GM21717 (cell line): ENCODE data around the gene CMTM3.
"Not testable (repeated sequence)": the region's sequence is repeated elsewhere in the genome, so short reads cannot be mapped to it uniquely, and the experiment has no call there.

Experiments used
- ATAC-seq: cut with Tn5 transposase; IDR thresholded peaks from one replicate; pipeline ENCODE4 v1.9.1; 2021; ENCODE audit warnings: mild to moderate bottlenecking, moderate library complexity; ENCODE audit not compliant: unreplicated experiment

Gene CMTM3

DNA sequence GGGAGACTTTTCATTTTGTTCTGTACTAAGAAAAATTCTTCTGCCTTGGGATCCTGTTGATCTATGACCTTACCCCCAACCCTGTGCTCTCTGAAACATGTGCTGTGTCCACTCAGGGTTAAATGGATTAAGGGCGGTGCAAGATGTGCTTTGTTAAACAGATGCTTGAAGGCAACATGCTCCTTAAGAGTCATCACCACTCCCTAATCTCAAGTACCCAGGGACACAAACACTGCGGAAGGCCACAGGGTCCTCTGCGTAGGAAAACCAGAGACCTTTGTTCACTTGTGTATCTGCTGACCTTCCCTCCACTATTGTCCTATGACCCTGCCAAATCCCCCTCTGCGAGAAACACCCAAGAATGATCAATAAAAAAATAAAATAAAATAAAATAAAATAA is 27.1 kb downstream of the CMTM3 start:
- not testable (repeated sequence) for ATAC-seq

DNA sequence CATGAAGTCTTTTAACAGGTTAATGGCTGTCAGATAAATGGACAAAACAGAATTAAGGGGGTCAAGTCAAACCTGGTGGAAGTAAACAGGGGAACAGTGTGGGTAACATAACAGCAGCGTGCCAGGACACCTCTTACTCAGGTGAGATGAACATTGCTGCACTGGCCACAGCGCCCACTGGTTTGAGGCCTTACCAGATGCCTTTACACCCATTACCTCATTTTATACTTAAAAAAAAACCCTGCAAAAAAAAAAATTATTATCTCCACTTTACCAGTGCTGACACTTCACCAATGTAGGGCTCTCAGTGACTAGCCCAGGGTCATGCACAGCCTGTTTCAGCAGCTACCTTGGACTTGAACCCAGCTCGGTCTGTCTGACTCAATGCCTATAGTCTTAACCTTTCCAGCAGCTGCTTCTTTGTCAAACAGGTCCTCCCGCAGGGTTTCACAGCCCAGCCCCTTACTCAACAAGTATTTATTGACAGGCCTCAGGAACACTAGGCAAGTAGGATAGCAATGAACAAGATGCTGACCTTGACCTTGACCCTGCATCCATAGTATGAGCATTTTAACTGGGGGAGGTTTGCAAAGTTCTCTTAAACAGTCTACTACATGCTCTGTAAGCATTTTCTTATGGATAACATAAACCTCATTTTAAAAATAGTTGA is 30.2 kb downstream of the CMTM3 start:
- ATAC-seq: no peak

DNA sequence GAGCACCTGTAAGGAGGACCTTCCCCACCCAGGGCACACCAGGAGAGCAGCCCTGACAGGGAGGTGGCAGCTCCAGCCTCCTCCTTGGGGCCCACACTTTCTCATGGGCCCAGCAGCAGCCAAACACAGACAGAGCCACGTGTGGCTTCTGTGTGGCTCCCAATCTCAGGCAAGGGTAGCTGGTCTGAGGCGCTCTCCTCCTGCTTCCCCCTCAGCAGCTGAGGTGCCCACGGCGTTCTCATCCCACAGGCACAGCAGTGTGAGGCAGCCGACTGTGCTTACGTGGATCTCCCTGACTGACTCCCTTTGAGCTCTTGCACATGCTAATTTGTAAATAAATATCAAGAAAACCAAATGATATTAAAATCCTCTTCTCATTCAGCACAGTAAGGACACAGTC is 30.9 kb downstream of the CMTM3 start:
- ATAC-seq: no peak

DNA sequence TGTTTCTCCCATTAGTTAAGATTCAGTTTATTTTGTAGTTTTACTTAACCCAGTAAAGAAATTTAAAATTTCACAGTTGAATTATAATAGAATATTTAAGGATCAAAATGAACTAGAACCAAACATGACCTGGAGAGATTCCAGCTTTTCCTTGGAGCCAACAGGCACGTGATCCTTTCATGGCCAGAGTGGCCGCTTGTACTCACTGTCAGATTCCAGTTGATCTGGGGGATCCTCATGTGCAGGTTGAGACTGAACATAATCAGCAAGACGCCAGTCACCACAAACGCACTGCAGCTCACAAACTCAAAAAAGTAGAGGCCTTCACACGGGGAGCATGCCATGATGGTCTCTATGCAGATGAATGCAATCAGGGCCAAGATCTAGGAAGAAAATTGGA is 31.7 kb downstream of the CMTM3 start:
- no peak for ATAC-seq

DNA sequence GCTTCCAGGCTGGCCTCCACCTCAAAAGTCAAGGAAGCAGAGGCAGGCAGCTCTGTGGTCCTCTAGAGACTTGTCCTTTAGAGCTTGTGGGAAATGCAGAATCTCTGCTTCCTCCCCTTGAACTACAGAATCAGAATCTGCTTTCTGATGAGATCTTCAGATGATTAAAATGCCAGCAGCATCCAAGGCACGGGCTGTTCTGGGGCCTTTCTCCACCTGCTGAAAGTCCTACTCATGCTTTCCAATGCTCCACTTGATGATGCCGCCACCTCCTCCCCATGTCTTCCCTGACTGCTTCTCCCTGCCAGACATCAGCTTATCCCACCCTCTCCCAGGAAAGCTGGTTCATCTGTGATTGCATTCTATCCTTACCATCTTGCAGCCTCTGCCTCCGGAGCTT is 33.3 kb downstream of the CMTM3 start:
- no peak for ATAC-seq

DNA sequence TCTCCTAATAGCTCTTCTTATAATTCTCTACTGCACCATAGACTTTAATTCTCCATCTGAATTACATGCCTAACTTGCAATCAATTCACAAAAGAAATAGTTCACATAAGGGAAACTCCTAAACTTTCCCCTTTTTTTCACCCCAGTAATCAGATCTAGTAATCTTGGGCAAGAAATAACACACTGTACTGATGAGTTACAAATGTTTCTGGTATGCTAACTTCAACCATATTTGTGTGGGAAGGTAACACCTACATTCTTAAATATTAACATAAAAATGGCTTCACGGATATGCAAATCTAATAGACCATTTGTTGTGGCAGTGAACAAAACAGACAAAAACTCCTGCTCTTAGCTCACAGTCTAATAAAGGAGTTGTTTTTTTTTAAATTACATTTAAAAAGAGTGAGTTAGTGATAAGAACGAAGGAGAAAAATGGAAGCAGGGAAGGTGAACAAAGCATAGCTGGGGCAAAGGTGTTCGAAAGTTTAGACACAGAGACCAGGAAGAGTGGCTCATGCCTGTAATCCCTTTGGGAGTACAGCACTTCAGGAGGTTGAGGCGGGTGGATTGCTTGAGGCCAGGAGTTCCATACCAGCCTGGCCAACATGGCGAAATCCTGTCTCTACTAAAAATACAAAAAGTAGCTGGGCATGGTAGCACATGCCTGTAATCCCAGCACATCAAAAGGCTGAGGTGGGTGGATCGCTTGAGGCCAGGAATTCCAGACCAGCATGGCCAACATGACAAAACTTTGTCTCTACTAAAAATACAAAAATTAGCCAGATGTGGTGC is 34.8 kb downstream of the CMTM3 start:
- no peak for ATAC-seq

DNA sequence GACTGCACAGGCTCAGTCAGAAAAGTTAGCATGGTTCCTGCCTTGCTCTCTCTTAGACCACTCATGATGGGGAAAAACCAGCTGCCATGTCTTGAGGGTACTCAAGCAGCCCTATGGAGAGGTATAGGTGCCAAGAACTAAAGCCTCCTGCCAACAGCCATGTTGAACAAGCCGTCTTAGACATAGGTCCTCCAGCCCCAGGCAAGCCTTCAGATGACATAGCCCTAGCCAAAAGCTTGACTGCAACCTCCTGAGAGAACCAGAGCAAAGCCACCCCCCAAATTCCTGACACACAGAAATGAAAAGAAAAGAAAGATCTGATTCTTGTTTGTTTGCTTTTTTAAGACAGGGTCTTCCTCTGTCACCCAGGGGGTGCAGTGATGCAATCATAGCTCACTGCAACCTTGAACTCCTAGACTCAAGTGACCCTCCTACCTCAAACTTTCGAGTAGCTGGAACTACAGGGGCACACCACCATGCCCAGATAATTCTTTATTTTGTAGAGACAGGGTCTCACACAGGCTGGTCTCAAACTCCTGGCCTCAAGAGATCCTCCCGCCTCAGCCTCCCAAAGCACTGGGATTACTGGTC is 36.3 kb downstream of the CMTM3 start:
- ATAC-seq: no peak

DNA sequence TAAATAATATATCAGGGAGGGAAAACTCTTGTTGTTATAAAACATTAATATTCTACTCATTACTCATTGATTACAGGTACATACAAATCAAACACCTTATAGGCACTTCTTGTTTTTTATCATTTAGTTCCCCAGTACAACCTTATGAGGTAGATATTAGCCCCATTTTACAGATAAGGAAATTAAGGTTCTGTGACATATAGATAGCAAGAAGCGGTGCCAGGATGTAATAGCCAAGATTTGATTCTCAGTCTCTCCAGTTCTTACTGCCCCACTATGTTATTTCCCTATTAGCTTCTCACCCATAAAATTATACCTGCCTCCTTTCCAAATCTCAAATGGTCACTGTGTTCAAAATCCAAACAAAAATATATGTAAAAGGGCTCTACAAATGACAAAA is 36.9 kb downstream of the CMTM3 start:
- no peak for ATAC-seq

DNA sequence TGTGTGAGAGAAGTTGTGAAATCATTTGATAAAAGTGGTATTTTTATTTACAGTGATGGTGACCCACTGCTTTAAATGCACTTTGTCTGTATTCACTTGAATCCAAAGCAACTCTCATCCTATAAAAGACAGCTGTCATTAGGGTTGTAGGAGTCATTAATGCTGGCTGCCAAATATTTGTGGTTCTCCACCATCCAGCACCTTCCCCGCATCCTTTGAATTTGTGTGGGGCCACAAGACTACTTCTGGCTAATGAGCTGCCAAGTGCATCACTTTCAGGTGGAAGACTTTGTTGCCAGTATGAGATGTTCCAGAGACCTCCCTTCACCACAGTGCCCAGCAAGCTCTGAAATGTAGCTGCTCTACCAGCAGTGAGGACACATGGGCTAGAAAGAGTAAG is 43.4 kb downstream of the CMTM3 start:
- ATAC-seq: no peak

DNA sequence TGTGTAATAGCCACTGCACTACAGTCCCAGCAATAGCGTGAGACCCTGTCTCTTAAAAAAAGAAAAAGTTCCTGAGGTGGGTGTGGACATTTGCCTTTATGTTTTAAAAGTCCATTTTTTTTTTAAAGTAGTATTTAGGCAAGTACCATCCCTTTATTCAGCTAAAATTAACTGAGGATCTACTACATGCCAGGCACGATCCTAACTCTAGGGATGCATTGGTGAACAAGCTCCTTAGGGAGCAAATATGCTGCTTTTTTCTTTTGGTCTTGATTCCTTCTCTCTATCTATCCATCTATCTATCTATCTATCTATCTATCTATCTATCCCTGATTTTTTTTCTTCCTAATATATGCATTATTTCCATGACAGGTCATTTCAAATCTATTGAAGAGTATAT is 44.7 kb downstream of the CMTM3 start:
- ATAC-seq: no peak

DNA sequence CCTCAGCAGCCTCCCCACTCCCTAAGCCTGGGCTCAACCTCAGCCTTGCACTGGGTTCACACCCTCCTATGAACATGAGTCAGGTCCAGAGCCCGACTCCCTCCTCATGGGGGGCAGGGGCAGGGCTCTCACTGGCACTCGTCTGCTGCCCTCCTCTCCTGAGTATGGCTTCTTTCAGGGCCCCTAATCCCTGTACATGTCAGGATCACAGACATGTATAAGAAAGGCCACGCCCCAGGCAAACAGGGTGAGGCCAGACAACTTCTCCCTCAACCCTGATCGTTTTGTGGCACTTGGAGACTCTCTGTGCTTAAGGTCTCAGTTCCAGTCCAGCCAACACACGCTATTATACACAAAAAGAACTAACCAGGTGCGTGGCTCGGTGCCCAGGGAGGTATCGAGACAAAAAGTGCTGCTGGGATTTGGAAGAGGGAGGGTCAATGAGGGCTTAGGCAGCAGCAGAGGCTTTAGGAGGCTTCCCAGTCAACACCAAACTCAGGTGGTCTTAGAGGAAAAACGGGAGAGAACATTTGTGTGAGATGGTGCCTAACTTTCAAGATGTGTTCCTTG is 45.2 kb downstream of the CMTM3 start:
- ATAC-seq: no peak

DNA sequence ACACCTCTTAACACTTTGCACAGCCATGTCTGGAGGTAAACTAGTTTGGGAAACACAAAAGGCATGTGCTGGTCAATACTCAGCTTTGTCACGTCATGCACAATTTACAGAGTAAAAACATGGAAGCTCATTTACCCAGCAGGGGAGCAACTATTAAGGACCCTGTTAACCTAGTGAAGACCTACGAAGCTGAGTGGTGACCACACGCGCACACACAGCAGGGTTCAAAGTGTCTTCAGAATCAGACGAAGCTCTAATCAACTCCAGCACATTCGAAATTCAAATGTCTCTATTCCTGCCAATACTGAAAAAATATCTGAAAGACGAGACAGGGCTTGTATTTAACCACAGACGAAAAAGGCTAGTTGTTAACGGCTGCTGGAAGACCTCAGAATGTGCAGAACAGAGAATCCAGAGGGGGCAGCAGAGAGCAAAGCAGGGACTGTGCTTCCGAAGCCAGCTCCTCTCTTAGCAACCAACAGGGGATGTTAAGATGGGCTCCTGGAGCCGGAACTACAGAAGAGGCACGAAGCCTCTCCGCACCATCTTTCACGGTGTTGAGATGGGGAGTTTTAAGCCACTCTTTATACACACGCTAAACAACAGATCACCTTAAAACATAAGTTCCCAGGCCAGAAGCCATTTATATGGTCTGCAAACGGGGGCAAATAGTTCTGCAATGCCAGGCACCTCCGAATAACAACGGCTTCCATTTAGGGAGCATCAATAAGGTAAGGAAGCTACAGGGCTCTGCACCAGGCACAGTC is 46.4 kb downstream of the CMTM3 start:
- ATAC-seq: peak; percentile 97

DNA sequence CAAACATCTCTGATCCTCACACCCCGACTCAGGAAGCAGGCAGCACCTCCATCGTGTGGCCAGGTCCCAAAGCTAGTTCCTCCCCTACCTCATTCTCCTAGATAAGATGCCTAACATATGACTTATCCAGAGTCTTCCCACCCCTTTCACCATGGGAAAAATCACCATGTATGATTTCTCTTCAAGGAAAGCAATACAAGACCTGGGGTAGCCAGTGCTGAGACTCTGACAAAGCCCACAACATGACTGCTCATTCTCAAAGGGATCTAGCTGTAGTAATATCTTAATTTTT is 46.9 kb downstream of the CMTM3 start:
- ATAC-seq: no peak

DNA sequence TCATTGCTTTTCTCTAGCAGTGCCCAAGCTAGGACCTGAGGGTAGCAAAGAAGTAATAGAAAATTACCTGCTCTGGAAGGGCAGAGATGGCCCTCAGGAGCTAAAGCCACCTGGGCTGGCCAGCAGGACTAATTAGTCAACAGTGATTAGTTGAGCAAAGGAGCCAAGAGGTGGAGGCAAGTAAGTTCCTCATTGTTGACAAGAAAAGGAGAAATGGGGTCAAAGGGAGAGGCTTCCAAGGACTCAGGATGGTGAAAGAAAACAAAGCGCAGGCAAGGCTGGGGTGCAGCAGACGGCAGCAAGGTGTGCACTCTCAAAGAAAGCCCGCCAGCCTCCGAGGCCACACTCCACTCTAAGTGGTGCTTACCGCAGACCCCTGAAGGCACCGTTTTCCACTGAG is 47.5 kb downstream of the CMTM3 start:
- no peak for ATAC-seq

DNA sequence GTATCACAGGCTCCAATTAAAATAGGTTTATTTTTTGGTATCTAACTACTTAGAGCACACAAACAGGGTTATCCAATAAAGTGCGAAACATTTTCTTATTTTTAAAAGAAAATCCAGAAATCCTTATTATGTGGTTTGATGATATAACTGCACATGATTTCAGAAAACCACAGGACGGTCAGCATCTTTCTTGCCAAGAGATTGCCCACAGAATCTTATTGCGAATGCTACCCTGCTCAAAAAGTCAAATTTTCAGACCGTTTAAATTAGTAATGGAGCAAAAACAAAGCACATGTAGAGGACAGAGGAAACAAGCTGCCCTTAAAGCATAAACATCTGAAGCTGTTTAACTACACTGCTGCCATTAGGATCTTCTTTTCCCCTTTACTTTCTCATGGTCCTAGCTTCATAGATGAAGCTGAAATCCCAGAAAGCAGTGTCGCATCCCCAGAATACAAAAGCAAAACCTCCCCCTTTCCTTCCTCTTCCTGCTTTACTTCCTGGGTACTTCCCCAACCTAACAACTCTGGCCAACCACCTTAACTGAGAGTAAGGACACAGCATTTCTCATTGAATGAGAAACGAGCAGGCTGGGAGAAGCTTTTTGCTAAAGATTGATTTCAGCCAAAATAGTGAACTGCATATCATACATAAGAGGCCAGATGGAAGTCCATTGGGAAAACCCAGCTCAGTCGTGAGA is 48.3 kb downstream of the CMTM3 start:
- ATAC-seq: no peak

DNA sequence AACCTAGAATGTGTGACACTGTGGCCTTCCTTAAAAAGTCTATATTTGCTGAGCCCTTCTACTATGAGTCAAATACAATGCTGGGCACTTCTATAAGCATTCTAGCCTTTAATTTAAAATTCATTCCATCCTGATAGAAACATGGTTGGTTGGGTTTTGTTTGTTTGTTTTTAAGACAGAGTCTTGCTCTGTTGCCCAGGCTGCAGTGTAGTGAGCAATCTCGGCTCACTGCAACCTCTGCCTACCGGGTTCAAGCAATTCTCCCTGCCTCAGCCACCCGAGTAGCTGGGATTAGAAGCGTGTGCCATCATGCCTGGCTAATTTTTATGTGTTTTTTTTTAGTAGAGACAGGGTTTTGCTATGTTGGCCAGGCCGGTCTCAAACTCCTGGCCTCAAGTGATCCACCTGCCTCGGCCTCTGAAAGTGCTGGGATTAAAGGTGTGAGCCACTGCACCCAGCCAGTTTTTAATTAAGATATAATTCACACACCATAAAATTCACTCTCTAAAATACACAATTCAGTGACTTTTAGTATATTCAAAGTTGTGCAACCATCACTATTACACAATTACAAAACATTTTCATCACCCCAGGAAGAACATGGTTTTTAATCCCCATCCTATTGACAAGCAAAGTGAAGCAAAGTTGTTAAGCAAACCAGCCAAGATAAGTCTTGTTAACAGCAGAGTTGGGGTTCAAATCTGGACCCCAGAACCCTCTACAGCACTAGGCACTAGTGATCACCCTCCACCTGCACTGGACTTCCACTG is 49.3 kb downstream of the CMTM3 start:
- no peak for ATAC-seq

DNA sequence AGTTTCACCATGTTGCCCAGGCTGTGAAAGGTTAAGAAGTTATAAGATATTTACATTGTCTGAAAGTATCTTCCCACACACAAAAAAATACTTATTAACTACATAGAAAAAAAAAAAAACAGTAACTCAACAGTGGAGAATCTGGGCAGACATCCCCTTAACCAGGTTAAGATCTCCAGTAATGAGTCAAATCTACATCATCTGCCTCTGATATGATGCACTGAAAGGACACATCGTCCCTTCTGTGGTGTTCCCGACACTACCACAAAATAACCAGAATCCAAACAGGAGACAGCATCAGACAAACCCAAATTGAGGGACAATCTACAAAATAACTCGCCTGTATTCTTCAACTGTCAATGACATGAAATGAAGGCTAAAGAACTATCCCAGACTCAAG is 52.0 kb downstream of the CMTM3 start:
- no peak for ATAC-seq

DNA sequence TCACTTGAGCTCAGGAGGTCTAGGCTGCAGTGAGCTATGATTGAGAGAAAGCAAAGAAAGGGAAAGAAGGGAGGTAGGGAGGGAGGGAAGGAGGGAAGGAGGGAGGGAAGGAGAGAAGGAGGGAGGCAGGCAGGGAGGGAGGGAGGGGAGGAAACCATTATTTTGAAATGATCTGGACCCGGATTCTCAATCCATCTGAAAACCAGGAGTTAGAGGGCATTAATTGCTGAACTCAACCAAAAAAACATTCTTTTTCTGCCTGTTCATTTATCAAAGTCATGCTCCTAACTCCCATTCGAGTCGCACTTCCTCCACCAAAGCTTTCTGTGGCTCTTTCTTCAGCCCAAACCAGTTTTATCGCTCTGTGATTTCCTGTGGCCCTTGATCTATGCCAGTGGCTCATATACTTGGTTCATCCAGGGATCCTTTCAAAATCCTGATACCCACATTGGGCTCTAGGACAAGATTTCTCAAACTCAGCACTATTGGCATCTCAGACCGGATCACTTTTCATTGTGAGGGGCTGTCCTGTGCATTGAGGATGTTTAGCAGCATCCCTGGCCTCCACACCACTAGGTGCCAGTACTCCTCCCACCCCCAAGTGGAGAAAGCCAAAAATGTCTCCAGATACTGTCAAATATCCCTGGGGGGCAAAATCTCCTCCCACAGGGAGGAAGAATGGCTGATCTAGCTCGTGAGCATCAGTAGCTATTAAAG is 53.8 kb downstream of the CMTM3 start:
- no peak for ATAC-seq

DNA sequence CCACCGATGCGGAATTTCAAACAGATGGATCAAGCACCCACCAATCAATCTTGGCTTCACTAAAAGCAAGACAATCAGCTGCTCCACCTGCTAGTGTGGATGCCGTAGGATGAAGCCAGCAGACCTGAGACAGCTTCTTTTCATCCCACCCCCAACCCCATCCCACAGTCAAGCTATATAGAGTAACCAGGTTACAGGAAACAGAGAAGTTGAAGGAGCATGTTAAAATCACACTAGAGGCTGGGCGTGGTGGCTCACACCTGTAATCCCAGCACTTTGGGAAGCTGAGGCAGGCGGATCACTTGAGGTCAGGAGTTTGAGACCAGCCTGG is 54.3 kb downstream of the CMTM3 start:
- ATAC-seq: no peak
